ENCODE results near the gene RNF182. TPM values are rescaled to one million over a fixed set of nuclear protein-coding genes. Genes with fewer than 3 reads are reported as not detected.

RNF182 gene
- total and polyA plus RNA-seq, 10 of the 15 experiments (the other 5 are each of a cell fraction or from before 2014, with no cell fraction given), result not detected

DNA sequence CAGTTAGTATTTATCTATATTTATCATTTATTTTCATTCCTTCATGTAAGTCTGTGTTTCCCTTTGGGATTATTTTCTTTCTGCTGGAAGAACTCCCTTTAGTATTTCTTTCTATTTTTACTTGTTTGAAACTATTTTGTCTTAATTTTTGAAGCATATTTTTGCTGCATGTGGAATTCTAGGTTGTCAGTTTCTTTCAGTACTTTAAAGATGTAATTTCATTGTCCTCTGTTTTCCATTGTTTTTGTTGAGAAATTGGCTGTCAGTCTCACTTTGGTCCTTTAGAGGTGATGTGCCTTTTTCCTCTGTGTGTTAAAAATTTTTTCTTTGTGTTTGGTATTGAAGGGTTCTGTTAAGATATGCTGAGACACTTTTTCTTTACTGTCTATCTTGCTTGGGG, 17.1 kb downstream of the RNF182 start:
- RAD21 ChIA-PET (ENCODE audit: unreplicated experiment), result no interaction called here
- no peaks in the 10 kb centered on the region for H3K9me3 ChIP-seq (replicated peaks; ENCODE audit: control insufficient read depth, insufficient read depth, low read length)
- intact Hi-C loops (cut with micrococcal nuclease; ENCODE audit: unreplicated experiment), result no loop called here
- TF ChIP-seq ZNF622 (IDR thresholded peaks at IDR 0.05) (no peak), CBFB (IDR thresholded peaks at IDR 0.05; ENCODE audit: low read depth) (no peak), NFIC (IDR thresholded peaks at IDR 0.05; ENCODE audit: low read depth, low read length) (no peak), ZNF207 (IDR thresholded peaks at IDR 0.05; ENCODE audit: borderline replicate concordance) (no peak), KAT2A (conservative IDR thresholded peaks at IDR 0.05; ENCODE audit: control insufficient read depth, low read depth, low read length) (no peak), TCF12 (IDR thresholded peaks at IDR 0.05; ENCODE audit: low read depth, low read length) (no peak), ZNF217 (IDR thresholded peaks at IDR 0.05) (no peak), KDM1A (IDR thresholded peaks at IDR 0.05; ENCODE audit: borderline replicate concordance) (no peak)
- TF ChIP-seq, protein P1, sequence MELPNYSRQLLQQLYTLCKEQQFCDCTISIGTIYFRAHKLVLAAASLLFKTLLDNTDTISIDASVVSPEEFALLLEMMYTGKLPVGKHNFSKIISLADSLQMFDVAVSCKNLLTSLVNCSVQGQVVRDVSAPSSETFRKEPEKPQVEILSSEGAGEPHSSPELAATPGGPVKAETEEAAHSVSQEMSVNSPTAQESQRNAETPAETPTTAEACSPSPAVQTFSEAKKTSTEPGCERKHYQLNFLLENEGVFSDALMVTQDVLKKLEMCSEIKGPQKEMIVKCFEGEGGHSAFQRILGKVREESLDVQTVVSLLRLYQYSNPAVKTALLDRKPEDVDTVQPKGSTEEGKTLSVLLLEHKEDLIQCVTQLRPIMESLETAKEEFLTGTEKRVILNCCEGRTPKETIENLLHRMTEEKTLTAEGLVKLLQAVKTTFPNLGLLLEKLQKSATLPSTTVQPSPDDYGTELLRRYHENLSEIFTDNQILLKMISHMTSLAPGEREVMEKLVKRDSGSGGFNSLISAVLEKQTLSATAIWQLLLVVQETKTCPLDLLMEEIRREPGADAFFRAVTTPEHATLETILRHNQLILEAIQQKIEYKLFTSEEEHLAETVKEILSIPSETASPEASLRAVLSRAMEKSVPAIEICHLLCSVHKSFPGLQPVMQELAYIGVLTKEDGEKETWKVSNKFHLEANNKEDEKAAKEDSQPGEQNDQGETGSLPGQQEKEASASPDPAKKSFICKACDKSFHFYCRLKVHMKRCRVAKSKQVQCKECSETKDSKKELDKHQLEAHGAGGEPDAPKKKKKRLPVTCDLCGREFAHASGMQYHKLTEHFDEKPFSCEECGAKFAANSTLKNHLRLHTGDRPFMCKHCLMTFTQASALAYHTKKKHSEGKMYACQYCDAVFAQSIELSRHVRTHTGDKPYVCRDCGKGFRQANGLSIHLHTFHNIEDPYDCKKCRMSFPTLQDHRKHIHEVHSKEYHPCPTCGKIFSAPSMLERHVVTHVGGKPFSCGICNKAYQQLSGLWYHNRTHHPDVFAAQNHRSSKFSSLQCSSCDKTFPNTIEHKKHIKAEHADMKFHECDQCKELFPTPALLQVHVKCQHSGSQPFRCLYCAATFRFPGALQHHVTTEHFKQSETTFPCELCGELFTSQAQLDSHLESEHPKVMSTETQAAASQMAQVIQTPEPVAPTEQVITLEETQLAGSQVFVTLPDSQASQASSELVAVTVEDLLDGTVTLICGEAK (IDR thresholded peaks at IDR 0.05; ENCODE audit: borderline replicate concordance), result no peak
- TF ChIP-seq, protein P2, sequence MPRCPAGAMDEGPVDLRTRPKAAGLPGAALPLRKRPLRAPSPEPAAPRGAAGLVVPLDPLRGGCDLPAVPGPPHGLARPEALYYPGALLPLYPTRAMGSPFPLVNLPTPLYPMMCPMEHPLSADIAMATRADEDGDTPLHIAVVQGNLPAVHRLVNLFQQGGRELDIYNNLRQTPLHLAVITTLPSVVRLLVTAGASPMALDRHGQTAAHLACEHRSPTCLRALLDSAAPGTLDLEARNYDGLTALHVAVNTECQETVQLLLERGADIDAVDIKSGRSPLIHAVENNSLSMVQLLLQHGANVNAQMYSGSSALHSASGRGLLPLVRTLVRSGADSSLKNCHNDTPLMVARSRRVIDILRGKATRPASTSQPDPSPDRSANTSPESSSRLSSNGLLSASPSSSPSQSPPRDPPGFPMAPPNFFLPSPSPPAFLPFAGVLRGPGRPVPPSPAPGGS (IDR thresholded peaks at IDR 0.05; ENCODE audit: borderline replicate concordance, insufficient read depth, low read depth, low read length, poor library complexity, severe bottlenecking), result no peak
- TF ChIP-seq, protein P3, sequence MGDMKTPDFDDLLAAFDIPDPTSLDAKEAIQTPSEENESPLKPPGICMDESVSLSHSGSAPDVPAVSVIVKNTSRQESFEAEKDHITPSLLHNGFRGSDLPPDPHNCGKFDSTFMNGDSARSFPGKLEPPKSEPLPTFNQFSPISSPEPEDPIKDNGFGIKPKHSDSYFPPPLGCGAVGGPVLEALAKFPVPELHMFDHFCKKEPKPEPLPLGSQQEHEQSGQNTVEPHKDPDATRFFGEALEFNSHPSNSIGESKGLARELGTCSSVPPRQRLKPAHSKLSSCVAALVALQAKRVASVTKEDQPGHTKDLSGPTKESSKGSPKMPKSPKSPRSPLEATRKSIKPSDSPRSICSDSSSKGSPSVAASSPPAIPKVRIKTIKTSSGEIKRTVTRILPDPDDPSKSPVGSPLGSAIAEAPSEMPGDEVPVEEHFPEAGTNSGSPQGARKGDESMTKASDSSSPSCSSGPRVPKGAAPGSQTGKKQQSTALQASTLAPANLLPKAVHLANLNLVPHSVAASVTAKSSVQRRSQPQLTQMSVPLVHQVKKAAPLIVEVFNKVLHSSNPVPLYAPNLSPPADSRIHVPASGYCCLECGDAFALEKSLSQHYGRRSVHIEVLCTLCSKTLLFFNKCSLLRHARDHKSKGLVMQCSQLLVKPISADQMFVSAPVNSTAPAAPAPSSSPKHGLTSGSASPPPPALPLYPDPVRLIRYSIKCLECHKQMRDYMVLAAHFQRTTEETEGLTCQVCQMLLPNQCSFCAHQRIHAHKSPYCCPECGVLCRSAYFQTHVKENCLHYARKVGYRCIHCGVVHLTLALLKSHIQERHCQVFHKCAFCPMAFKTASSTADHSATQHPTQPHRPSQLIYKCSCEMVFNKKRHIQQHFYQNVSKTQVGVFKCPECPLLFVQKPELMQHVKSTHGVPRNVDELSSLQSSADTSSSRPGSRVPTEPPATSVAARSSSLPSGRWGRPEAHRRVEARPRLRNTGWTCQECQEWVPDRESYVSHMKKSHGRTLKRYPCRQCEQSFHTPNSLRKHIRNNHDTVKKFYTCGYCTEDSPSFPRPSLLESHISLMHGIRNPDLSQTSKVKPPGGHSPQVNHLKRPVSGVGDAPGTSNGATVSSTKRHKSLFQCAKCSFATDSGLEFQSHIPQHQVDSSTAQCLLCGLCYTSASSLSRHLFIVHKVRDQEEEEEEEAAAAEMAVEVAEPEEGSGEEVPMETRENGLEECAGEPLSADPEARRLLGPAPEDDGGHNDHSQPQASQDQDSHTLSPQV (IDR thresholded peaks at IDR 0.05), result no peak
- TF ChIP-seq, protein P4, sequence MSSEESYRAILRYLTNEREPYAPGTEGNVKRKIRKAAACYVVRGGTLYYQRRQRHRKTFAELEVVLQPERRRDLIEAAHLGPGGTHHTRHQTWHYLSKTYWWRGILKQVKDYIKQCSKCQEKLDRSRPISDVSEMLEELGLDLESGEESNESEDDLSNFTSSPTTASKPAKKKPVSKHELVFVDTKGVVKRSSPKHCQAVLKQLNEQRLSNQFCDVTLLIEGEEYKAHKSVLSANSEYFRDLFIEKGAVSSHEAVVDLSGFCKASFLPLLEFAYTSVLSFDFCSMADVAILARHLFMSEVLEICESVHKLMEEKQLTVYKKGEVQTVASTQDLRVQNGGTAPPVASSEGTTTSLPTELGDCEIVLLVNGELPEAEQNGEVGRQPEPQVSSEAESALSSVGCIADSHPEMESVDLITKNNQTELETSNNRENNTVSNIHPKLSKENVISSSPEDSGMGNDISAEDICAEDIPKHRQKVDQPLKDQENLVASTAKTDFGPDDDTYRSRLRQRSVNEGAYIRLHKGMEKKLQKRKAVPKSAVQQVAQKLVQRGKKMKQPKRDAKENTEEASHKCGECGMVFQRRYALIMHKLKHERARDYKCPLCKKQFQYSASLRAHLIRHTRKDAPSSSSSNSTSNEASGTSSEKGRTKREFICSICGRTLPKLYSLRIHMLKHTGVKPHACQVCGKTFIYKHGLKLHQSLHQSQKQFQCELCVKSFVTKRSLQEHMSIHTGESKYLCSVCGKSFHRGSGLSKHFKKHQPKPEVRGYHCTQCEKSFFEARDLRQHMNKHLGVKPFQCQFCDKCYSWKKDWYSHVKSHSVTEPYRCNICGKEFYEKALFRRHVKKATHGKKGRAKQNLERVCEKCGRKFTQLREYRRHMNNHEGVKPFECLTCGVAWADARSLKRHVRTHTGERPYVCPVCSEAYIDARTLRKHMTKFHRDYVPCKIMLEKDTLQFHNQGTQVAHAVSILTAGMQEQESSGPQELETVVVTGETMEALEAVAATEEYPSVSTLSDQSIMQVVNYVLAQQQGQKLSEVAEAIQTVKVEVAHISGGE (CRISPR knock-in tag; IDR thresholded peaks at IDR 0.05), result no peak

More for the DNA sequence above, 17.1 kb downstream of the RNF182 start:
- no TSS peak for BruUV-seq (replicated peaks)
- H3K79me2 ChIP-seq (ENCODE audit: control insufficient read depth, insufficient read depth, low read length), result no peaks in the 10 kb centered on the region
- H4K20me1 ChIP-seq (ENCODE audit: control insufficient read depth, insufficient read depth), result no peaks in the 10 kb centered on the region
- no peak overlapping the region for H3K4me3 ChIP-seq
- FAIRE-seq (no peak), ATAC-seq (no peak), DNase-seq (ENCODE audit: low read depth, low spot score) (no peak)
- H3K27me3 ChIP-seq (replicated peaks in 1 of 2; ENCODE audit: control insufficient read depth in 2 of 2, insufficient read depth in 2 of 2, low read length in 1 of 2), result no peaks in the 10 kb centered on the region
- H3K4me2 ChIP-seq (ENCODE audit: control insufficient read depth, insufficient read depth), result no peak overlapping the region
- SMC1A ChIA-PET (ENCODE audit: uncharacterized antibody, unreplicated experiment), result no interaction called here
- POLR2A ChIA-PET, result no interaction called here
- no peak overlapping the region for H2AFZ ChIP-seq (ENCODE audit: control insufficient read depth, low read depth, low read length)
- in situ Hi-C loops (cut with MboI), result no loop called here
- H3K27ac ChIP-seq (ENCODE audit: control insufficient read depth, insufficient read depth), result no peak overlapping the region
- no peak overlapping the region for H3K9ac ChIP-seq (ENCODE audit: control insufficient read depth, insufficient read depth, low read length)
- no peaks in the 10 kb centered on the region for H3K36me3 ChIP-seq (ENCODE audit: control insufficient read depth in 2 of 2, insufficient read depth in 2 of 2, low read length in 1 of 2)
- H3K4me1 ChIP-seq (ENCODE audit: control insufficient read depth, insufficient read depth, low read length), result no peaks in the 10 kb centered on the region
- CTCF ChIA-PET, result no interaction called here
